Mesenchymal stem cell (in vitro differentiated cells and primary cell): ENCODE measurements around the gene EIF4EBP2.

Experiments
- DNase-seq: peaks from one replicate; pipeline ENCODE4 v3.0.0-alpha.2; 2013
- H2AFZ ChIP-seq: one replicate; pipeline ENCODE4 v1.6.1; 2013; ENCODE audit warnings: low read depth, mild to moderate bottlenecking, control low read depth, inconsistent platforms, low read length, moderate library complexity
- H2AK5ac ChIP-seq: 2 replicates; pipeline ENCODE4 v1.6.1; 2013; ENCODE audit warnings: low read length, moderate library complexity, mild to moderate bottlenecking, inconsistent platforms; ENCODE audit not compliant: severe bottlenecking
- H2BK120ac ChIP-seq: one replicate; pipeline ENCODE4 v1.6.1; 2013; ENCODE audit warnings: low read depth, mild to moderate bottlenecking, inconsistent platforms, low read length, moderate library complexity
- H2BK12ac ChIP-seq, 2 experiments: one replicate each; pipeline ENCODE4 v1.6.1; 2013; ENCODE audit warnings: inconsistent platforms in 2 of 2, low read length in 2 of 2, mild to moderate bottlenecking in 2 of 2, moderate library complexity in 2 of 2, control low read depth in 1 of 2
- H2BK15ac ChIP-seq: one replicate; pipeline ENCODE4 v1.6.1; 2013; ENCODE audit warnings: mild to moderate bottlenecking, low read depth, inconsistent platforms; ENCODE audit not compliant: poor library complexity, severe bottlenecking
- H2BK5ac ChIP-seq: 2 replicates; pipeline ENCODE4 v1.6.1; 2013; ENCODE audit warnings: low read depth, mild to moderate bottlenecking, low read length, control low read depth, inconsistent platforms; ENCODE audit not compliant: poor library complexity, severe bottlenecking
- H3K14ac ChIP-seq, 2 experiments: one replicate each; pipeline ENCODE4 v1.6.1; 2013; ENCODE audit warnings: inconsistent platforms in 2 of 2, low read length in 2 of 2, control low read depth in 1 of 2, mild to moderate bottlenecking in 1 of 2, moderate library complexity in 1 of 2
- H3K18ac ChIP-seq, 2 experiments: one replicate each; pipeline ENCODE4 v1.6.1; 2013; ENCODE audit warnings: inconsistent platforms in 2 of 2, low read length in 2 of 2, control low read depth in 1 of 2, low read depth in 1 of 2, mild to moderate bottlenecking in 1 of 2
- H3K23ac ChIP-seq, 2 experiments: one replicate each; pipeline ENCODE4 v1.6.1; 2013; ENCODE audit warnings: inconsistent platforms in 2 of 2, low read length in 2 of 2, mild to moderate bottlenecking in 2 of 2, moderate library complexity in 2 of 2, control low read depth in 1 of 2
- H3K27ac ChIP-seq: 2 replicates; pipeline ENCODE4 v1.5.1; 2013; ENCODE audit warnings: mild to moderate bottlenecking, moderate library complexity, low read length, control low read depth, inconsistent platforms; ENCODE audit not compliant: poor library complexity, severe bottlenecking
- H3K27me3 ChIP-seq, 2 experiments: 2 replicates each; pipeline versions ENCODE4 v1.6.1 to v1.7.0; 2013; ENCODE audit warnings: low read length in 2 of 2, mild to moderate bottlenecking in 2 of 2, moderate library complexity in 2 of 2, control low read depth in 1 of 2, inconsistent platforms in 1 of 2; ENCODE audit not compliant: control insufficient read depth in 1 of 2, insufficient read depth in 1 of 2
- H3K36me3 ChIP-seq, 2 experiments: 2 replicates each; pipeline versions ENCODE4 v1.6.1 to v1.7.0; 2013; ENCODE audit warnings: low read length in 2 of 2, control low read depth in 1 of 2, inconsistent platforms in 1 of 2, low read depth in 1 of 2, mild to moderate bottlenecking in 1 of 2; ENCODE audit not compliant: insufficient read depth in 2 of 2, control insufficient read depth in 1 of 2
- H3K4ac ChIP-seq, 2 experiments: one replicate each; pipeline ENCODE4 v1.6.1; 2013; ENCODE audit warnings: inconsistent platforms in 2 of 2, low read length in 2 of 2, mild to moderate bottlenecking in 2 of 2, moderate library complexity in 2 of 2, control low read depth in 1 of 2, low read depth in 1 of 2
- H3K4me1 ChIP-seq: 2 replicates; pipeline ENCODE4 v1.6.1; 2013; ENCODE audit warnings: low read depth, low read length, control low read depth; ENCODE audit not compliant: control insufficient read depth, insufficient read depth
- H3K4me2 ChIP-seq: 2 replicates; pipeline ENCODE4 v1.6.1; 2013; ENCODE audit warnings: low read length, mild to moderate bottlenecking, inconsistent platforms; ENCODE audit not compliant: poor library complexity, severe bottlenecking
- H3K4me3 ChIP-seq, 2 experiments: 2 replicates each; pipeline versions ENCODE4 v1.5.1 to v1.7.0; 2013; ENCODE audit warnings: low read length in 2 of 2, mild to moderate bottlenecking in 2 of 2, control low read depth in 1 of 2, low read depth in 1 of 2; ENCODE audit not compliant: insufficient read depth in 1 of 2
- H3K79me1 ChIP-seq: replicated peaks from 2 replicates; pipeline ENCODE4 v1.6.1; 2013; ENCODE audit warnings: mild to moderate bottlenecking, control low read depth, low read length, inconsistent platforms; ENCODE audit not compliant: poor library complexity, severe bottlenecking
- H3K9ac ChIP-seq: 2 replicates; pipeline ENCODE4 v1.7.0; 2013; ENCODE audit warnings: mild to moderate bottlenecking, low read length, moderate library complexity
- H3K9me3 ChIP-seq: 2 replicates; pipeline ENCODE4 v1.7.0; 2013; ENCODE audit warnings: mild to moderate bottlenecking, low read length; ENCODE audit not compliant: control insufficient read depth
- H4K8ac ChIP-seq: one replicate; pipeline ENCODE4 v1.6.1; 2013; ENCODE audit warnings: inconsistent platforms, mild to moderate bottlenecking, low read length, moderate library complexity
- H4K91ac ChIP-seq: one replicate; pipeline ENCODE4 v1.6.1; 2013; ENCODE audit warnings: mild to moderate bottlenecking, low read length, inconsistent platforms
- WGBS: methylation state at CpG from one replicate; pipeline ENCODE4 v1.1.7; 2013; ENCODE audit warnings: mixed read lengths; 5-methylcytosine and 5-hydroxymethylcytosine counted together

The EIF4EBP2 gene

DNA sequence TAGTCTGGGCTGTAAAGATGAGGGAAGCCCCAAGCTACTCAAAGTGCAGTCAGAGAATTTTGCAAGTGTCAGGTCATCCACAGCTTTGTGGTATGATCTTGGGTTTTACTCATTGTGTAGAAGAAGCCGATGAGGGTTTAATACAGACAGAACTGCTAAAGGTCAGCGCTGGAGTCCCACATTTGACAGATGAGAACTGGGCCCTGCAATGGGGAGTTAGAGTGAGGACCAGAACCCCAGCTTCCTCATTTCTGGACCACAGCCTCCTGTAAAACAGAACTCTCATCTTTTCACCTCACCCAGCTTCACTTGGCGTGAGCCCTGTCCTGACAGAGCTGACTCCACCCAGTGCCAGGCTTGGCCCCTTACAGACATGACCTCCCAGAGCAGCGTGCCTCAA lies 41.6 kb upstream of the EIF4EBP2 start:
- peak overlapping the region; percentile 96 for H4K91ac ChIP-seq
- no peak overlapping the region for H2AK5ac ChIP-seq
- H3K27ac ChIP-seq, result no peak overlapping the region
- peak overlapping the region in 1 of 2 experiments; percentile 68 for H3K18ac ChIP-seq
- H3K14ac ChIP-seq, result no peak overlapping the region
- WGBS, result 96% methylated on average over 4 of the region's 4 CpGs
- H4K8ac ChIP-seq, result peak overlapping the region; percentile 75
- H3K36me3 ChIP-seq, result peaks cover 0 to 3% of the 10 kb centered on the region in 2 experiments
- H3K4me2 ChIP-seq, result no peak overlapping the region
- no peak overlapping the region for H2AFZ ChIP-seq
- H3K9me3 ChIP-seq, result no peaks in the 10 kb centered on the region
- peak overlapping the region; percentile 26 to 99 for H2BK12ac ChIP-seq
- H2BK5ac ChIP-seq, result no peak overlapping the region
- peaks cover 30% of the 10 kb centered on the region for H3K79me1 ChIP-seq
- peak overlapping the region; percentile 47 to 81 for H3K4ac ChIP-seq
- DNase-seq, result no peak
- peak overlapping the region; percentile 78 for H2BK120ac ChIP-seq
- H3K9ac ChIP-seq, result no peak overlapping the region
- peaks cover 12% of the 10 kb centered on the region for H3K4me1 ChIP-seq
- peak overlapping the region; percentile 33 for H2BK15ac ChIP-seq
- H3K23ac ChIP-seq, result no peak overlapping the region
- peaks cover 0 to 12% of the 10 kb centered on the region in 2 experiments for H3K27me3 ChIP-seq
- H3K4me3 ChIP-seq, result no peak overlapping the region

GRCh38 chr10:70363292-70363691 lies 40.7 kb upstream of the EIF4EBP2 start:
- peak overlapping the region; percentile 85 for H2BK15ac ChIP-seq
- peaks cover 0 to 3% of the 10 kb centered on the region in 2 experiments for H3K36me3 ChIP-seq
- peaks cover 14% of the 10 kb centered on the region for H3K4me1 ChIP-seq
- peaks cover 0 to 12% of the 10 kb centered on the region in 2 experiments for H3K27me3 ChIP-seq
- no peak for DNase-seq
- H2AK5ac ChIP-seq, result peak overlapping the region; percentile 41
- no peak overlapping the region for H3K4me2 ChIP-seq
- no peak overlapping the region for H2AFZ ChIP-seq
- 86% methylated on average over 1 of the region's 1 CpG for WGBS
- peak overlapping the region; percentile 93 for H4K8ac ChIP-seq
- no peak overlapping the region for H2BK5ac ChIP-seq
- H3K4me3 ChIP-seq, result peak overlapping the region in 1 of 2 experiments; percentile 20
- peak overlapping the region; percentile 10 to 67 for H3K4ac ChIP-seq
- peaks cover 30% of the 10 kb centered on the region for H3K79me1 ChIP-seq
- H3K23ac ChIP-seq, result no peak overlapping the region
- H2BK12ac ChIP-seq, result peak overlapping the region; percentile 97 to 100
- peak overlapping the region; percentile 85 for H3K9ac ChIP-seq
- H2BK120ac ChIP-seq, result peak overlapping the region; percentile 75
- peak overlapping the region; percentile 29 to 89 for H3K18ac ChIP-seq
- peak overlapping the region; percentile 76 for H3K27ac ChIP-seq
- H3K9me3 ChIP-seq, result no peaks in the 10 kb centered on the region
- H3K14ac ChIP-seq, result peak overlapping the region in 1 of 2 experiments; percentile 95
- peak overlapping the region; percentile 95 for H4K91ac ChIP-seq

DNA sequence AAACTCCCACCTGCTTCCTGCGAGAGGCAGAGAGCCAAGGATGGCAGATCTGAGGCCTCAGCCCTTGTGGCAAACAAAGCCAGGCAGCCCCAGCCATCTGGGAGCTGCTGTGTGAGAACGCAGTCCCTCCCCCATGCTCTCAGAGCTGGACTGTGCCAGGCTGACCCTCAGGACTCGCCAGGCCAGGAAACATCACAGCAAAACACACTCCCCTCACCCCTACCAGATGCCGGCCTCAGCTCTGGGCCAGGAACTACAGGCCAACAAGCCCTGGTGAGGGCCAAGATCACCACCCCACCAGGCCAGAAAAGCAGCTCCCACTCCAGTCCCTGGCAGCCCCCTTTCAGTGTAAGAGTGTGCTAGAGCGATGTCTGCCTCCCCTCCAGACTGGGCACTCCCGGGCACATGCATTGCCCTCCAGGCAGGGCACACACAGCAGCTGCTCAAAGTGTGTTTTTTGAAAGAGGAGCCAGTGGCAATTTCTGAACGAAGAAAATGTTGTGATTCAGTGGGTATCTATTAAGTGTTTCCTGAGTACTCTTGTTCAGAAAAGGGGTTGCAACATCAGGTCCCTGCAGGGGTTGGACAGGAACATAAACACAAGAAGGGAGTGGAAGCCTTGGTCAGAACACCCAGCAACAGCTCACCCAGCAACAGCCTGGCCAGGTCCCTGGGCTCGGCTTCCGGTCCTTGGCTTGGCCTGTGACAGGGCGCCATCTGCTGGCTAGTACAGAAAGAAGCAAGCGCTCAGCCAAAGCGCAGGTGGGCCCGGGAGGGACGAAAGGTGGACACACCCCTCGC lies 39.8 kb upstream of the EIF4EBP2 start:
- Histone ChIP-seq H4K8ac (peak overlapping the region; percentile 93), H3K23ac (peak overlapping the region in 1 of 2 experiments; percentile 67), H3K18ac (peak overlapping the region; percentile 29 to 89), H4K91ac (peak overlapping the region; percentile 95), H3K36me3 (no peaks in the 10 kb centered on the region), H3K9ac (peak overlapping the region; percentile 85), H3K9me3 (no peaks in the 10 kb centered on the region), H3K27me3 (peaks cover 0 to 4% of the 10 kb centered on the region in 2 experiments), H3K4me1 (peaks cover 15% of the 10 kb centered on the region), H2AK5ac (peak overlapping the region; percentile 50), H3K27ac (peak overlapping the region; percentile 76), H3K4me2 (no peak overlapping the region), H3K79me1 (peaks cover 30% of the 10 kb centered on the region), H2BK120ac (peak overlapping the region; percentile 87), H2BK15ac (peak overlapping the region; percentile 1), H2BK5ac (no peak overlapping the region), H2BK12ac (peak overlapping the region; percentile 97 to 100), H3K4me3 (peak overlapping the region in 1 of 2 experiments; percentile 20), H3K4ac (peak overlapping the region; percentile 10 to 67), H3K14ac (peak overlapping the region in 1 of 2 experiments; percentile 95), H2AFZ (peak overlapping the region; percentile 89)
- DNase-seq, result peak; percentile 99
- WGBS, result 16% methylated on average over 15 of the region's 15 CpGs

DNA sequence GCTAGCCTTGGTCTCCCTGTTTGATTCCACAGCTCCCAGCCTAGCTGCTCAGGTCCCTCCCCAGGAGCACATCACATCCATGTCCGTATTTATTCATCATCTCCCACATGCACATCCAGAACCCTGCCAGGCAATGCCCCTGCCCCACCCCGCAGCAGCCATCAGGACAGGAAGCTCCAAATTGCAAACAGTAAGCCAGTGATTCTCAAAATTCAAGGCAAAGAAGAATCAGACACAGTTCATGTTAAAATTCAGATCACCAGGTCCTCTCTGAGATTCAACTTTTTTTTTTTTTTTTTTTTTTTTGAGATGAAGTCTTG lies 39.2 kb upstream of the EIF4EBP2 start:
- H3K79me1 ChIP-seq, result peaks cover 29% of the 10 kb centered on the region

More for the DNA sequence above, 39.2 kb upstream of the EIF4EBP2 start:
- peak overlapping the region; percentile 60 for H4K91ac ChIP-seq
- peak overlapping the region; percentile 31 to 69 for H2BK12ac ChIP-seq
- H4K8ac ChIP-seq, result no peak overlapping the region
- H3K14ac ChIP-seq, result no peak overlapping the region
- no peak overlapping the region for H2BK15ac ChIP-seq
- no peak overlapping the region for H2BK120ac ChIP-seq
- no peak overlapping the region for H3K27ac ChIP-seq
- no peaks in the 10 kb centered on the region for H3K9me3 ChIP-seq
- H3K27me3 ChIP-seq, result peaks cover 0 to 2% of the 10 kb centered on the region in 2 experiments
- no peak overlapping the region for H2AK5ac ChIP-seq
- H2BK5ac ChIP-seq, result no peak overlapping the region
- no peak overlapping the region for H3K4me2 ChIP-seq
- no peak overlapping the region for H3K9ac ChIP-seq
- peaks cover 16% of the 10 kb centered on the region for H3K4me1 ChIP-seq
- no peak overlapping the region for H3K23ac ChIP-seq
- no peaks in the 10 kb centered on the region for H3K36me3 ChIP-seq
- 60% methylated on average over 2 of the region's 2 CpGs for WGBS
- no peak overlapping the region for H3K18ac ChIP-seq
- DNase-seq, result no peak
- no peak overlapping the region for H2AFZ ChIP-seq
- no peak overlapping the region for H3K4me3 ChIP-seq
- H3K4ac ChIP-seq, result no peak overlapping the region
